Measurements from ENCODE around the gene RNF157.

Gene RNF157

DNA sequence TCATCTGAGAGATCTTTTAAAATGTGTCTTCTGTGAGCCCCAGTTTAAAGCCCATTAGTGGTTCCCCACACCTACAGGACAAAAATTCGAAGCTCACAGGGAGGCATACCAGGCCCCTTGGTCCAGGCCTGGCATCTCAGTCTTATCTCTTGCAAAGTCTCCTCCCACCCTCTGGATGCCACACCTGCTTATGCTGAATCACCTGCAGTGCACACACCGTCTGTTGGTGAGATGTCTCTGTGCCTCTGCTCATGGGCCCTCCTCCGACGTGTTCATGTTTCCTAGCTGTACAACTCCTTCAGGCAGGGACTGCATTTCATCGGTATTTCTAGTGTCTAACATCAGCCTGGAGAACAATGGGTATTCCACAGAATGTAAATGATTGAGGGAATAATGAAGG is 41.6 kb downstream of the RNF157 start:
- Histone ChIP-seq H3K9ac (no peak overlapping the region), H3K27me3 (ENCODE audit: insufficient read depth, low read depth) (no peaks in the 10 kb centered on the region), H3K27ac (no peak overlapping the region), H2AFZ (ENCODE audit: low read depth) (no peak overlapping the region), H4K20me1 (ENCODE audit: insufficient read depth) (no peaks in the 10 kb centered on the region), H3K4me3 (IDR thresholded peaks at IDR 0.05; ENCODE audit: insufficient read depth, low read depth, low read length) (no peak overlapping the region), H3K36me3 (ENCODE audit: insufficient read depth) (no peaks in the 10 kb centered on the region), H3K4me1 (ENCODE audit: low read depth, poor library complexity, severe bottlenecking) (peaks cover 16% of the 10 kb centered on the region), H3K79me2 (ENCODE audit: insufficient read depth, low read depth) (no peaks in the 10 kb centered on the region), H3K4me2 (no peak overlapping the region)
- TF ChIP-seq, protein P1, sequence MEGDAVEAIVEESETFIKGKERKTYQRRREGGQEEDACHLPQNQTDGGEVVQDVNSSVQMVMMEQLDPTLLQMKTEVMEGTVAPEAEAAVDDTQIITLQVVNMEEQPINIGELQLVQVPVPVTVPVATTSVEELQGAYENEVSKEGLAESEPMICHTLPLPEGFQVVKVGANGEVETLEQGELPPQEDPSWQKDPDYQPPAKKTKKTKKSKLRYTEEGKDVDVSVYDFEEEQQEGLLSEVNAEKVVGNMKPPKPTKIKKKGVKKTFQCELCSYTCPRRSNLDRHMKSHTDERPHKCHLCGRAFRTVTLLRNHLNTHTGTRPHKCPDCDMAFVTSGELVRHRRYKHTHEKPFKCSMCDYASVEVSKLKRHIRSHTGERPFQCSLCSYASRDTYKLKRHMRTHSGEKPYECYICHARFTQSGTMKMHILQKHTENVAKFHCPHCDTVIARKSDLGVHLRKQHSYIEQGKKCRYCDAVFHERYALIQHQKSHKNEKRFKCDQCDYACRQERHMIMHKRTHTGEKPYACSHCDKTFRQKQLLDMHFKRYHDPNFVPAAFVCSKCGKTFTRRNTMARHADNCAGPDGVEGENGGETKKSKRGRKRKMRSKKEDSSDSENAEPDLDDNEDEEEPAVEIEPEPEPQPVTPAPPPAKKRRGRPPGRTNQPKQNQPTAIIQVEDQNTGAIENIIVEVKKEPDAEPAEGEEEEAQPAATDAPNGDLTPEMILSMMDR (conservative IDR thresholded peaks at IDR 0.05; ENCODE audit: low read depth, low read length) = no peak

DNA sequence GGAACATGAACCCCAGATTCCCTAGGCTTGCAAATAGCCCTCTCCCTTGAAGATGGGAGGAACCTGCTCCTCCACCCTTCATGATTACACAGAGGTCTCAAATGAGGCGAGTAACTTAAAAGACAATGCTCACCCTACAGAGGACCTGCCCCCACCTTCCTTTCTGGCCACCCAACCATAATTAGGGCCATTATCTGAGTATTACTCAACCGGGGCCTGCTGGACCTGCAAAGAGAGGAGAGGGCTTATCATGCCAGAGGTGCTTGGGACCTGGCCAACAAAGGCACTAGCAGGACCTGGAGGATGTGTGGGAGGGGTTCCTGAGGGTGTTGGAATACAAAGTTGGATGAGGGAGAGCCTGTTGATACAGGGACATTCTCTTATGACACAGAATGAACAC is 42.4 kb downstream of the RNF157 start:
- peaks cover 24% of the 10 kb centered on the region for H3K4me1 ChIP-seq (ENCODE audit: low read depth, poor library complexity, severe bottlenecking)

DNA sequence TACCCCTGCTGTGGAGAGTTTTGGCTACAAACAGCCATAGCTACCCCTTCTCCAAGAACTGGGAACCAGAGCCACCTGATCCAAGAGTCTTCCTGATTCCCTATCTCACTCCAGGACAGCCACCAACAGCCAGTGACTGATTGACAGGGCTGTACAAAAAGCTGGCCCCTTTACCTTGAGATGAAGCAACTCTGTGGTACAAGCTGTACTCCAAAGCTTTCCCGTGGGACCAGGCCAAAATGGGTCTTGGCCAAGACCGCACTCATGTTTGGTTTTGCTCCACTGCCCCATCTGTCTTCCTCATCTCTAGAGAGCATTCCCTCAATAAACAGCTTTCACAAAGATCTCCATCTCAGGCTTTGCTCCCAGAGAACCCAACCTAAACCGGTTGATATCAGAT is 43.6 kb downstream of the RNF157 start:
- Histone ChIP-seq H3K36me3 (ENCODE audit: insufficient read depth) (no peaks in the 10 kb centered on the region), H3K79me2 (ENCODE audit: insufficient read depth, low read depth) (no peaks in the 10 kb centered on the region), H4K20me1 (ENCODE audit: insufficient read depth) (no peaks in the 10 kb centered on the region), H3K9ac (no peak overlapping the region), H3K4me3 (IDR thresholded peaks at IDR 0.05; ENCODE audit: insufficient read depth, low read depth, low read length) (no peak overlapping the region), H2AFZ (ENCODE audit: low read depth) (no peak overlapping the region), H3K4me1 (ENCODE audit: low read depth, poor library complexity, severe bottlenecking) (peaks cover 37% of the 10 kb centered on the region), H3K27ac (no peak overlapping the region), H3K27me3 (ENCODE audit: insufficient read depth, low read depth) (no peaks in the 10 kb centered on the region), H3K4me2 (no peak overlapping the region)
- TF ChIP-seq, protein P1 (conservative IDR thresholded peaks at IDR 0.05; ENCODE audit: low read depth, low read length) = no peak

More for the DNA sequence above, 42.4 kb downstream of the RNF157 start:
- H3K4me2 ChIP-seq = no peak overlapping the region
- no peaks in the 10 kb centered on the region for H3K27me3 ChIP-seq (ENCODE audit: insufficient read depth, low read depth)
- no peaks in the 10 kb centered on the region for H4K20me1 ChIP-seq (ENCODE audit: insufficient read depth)
- no peaks in the 10 kb centered on the region for H3K36me3 ChIP-seq (ENCODE audit: insufficient read depth)
- H3K9ac ChIP-seq = no peak overlapping the region
- no peak overlapping the region for H3K27ac ChIP-seq
- H2AFZ ChIP-seq (ENCODE audit: low read depth) = no peak overlapping the region
- no peak overlapping the region for H3K4me3 ChIP-seq (IDR thresholded peaks at IDR 0.05; ENCODE audit: insufficient read depth, low read depth, low read length)
- no peaks in the 10 kb centered on the region for H3K79me2 ChIP-seq (ENCODE audit: insufficient read depth, low read depth)
- TF ChIP-seq, protein P1 (conservative IDR thresholded peaks at IDR 0.05; ENCODE audit: low read depth, low read length) = no peak

DNA sequence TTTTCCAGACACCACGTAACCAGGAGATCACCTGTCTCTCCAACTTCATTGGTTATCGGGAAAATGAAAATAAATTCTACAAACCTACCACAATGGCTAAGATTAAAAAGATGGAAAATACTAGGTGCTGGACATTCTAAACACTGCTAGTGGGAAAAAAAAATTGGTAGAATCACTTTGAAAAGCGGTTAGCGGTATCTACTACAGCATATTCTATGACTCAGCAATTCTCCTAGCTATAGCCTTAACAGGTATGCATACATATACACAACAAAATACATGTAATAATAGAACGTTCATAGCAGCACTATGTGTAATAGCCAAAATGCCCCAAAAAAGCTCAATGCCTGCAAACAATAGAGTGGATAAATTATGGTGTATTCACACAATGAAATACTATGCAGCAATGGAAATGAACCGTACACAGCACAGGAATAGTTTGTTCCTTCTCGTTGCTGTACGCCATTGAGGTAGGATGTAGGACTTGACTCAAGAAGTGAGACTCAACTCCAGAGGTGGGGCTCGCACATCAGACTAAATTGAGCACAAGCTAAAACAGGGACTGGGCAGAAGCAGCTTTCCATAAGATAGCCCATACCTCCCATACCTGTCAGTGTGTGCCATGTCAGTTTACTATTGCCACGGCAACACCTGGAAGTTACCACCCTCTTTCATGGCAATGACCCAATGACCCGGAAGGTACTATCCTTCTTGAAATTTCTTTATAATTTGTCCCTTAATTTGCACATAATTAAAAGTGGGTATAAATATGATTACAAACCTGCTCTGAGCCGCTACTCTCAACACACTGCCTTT is 44.8 kb downstream of the RNF157 start:
- Histone ChIP-seq H3K4me1 (ENCODE audit: low read depth, poor library complexity, severe bottlenecking) (peaks cover 46% of the 10 kb centered on the region), H4K20me1 (ENCODE audit: insufficient read depth) (no peaks in the 10 kb centered on the region), H3K36me3 (ENCODE audit: insufficient read depth) (no peaks in the 10 kb centered on the region), H3K27me3 (ENCODE audit: insufficient read depth, low read depth) (no peaks in the 10 kb centered on the region), H3K4me2 (no peak overlapping the region), H3K4me3 (IDR thresholded peaks at IDR 0.05; ENCODE audit: insufficient read depth, low read depth, low read length) (no peak overlapping the region), H3K9ac (no peak overlapping the region), H2AFZ (ENCODE audit: low read depth) (no peak overlapping the region), H3K79me2 (ENCODE audit: insufficient read depth, low read depth) (no peaks in the 10 kb centered on the region), H3K27ac (no peak overlapping the region)
- TF ChIP-seq, protein P1 (conservative IDR thresholded peaks at IDR 0.05; ENCODE audit: low read depth, low read length) = no peak

Measured in KMS-11 (cell line).